Epithelial cell of esophagus (primary cell): ENCODE data around the gene RAB15.

Experiments
- DNase-seq: peaks from one replicate; pipeline ENCODE4 v3.0.0; 2010; ENCODE audit warnings: low read depth
- H3K4me3 ChIP-seq: 2 replicates; pipeline ENCODE4 v1.5.1; 2011; ENCODE audit warnings: mild to moderate bottlenecking, low read length, control low read depth
- TF ChIP-seq, protein P1 (sequence below): IDR thresholded peaks from 2 replicates; pipeline ENCODE4 v1.5.1; 2011; ENCODE audit warnings: low read depth, mild to moderate bottlenecking, low read length, control low read depth, inconsistent platforms; ENCODE audit not compliant: insufficient read depth; ENCODE audit errors: missing control alignments

Gene RAB15

GRCh38 chr14:64952598-64953309 is 19.4 kb downstream of the RAB15 start:
- no peak for DNase-seq
- no peak overlapping the region for H3K4me3 ChIP-seq
- TF ChIP-seq, protein P1, sequence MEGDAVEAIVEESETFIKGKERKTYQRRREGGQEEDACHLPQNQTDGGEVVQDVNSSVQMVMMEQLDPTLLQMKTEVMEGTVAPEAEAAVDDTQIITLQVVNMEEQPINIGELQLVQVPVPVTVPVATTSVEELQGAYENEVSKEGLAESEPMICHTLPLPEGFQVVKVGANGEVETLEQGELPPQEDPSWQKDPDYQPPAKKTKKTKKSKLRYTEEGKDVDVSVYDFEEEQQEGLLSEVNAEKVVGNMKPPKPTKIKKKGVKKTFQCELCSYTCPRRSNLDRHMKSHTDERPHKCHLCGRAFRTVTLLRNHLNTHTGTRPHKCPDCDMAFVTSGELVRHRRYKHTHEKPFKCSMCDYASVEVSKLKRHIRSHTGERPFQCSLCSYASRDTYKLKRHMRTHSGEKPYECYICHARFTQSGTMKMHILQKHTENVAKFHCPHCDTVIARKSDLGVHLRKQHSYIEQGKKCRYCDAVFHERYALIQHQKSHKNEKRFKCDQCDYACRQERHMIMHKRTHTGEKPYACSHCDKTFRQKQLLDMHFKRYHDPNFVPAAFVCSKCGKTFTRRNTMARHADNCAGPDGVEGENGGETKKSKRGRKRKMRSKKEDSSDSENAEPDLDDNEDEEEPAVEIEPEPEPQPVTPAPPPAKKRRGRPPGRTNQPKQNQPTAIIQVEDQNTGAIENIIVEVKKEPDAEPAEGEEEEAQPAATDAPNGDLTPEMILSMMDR = no peak

DNA sequence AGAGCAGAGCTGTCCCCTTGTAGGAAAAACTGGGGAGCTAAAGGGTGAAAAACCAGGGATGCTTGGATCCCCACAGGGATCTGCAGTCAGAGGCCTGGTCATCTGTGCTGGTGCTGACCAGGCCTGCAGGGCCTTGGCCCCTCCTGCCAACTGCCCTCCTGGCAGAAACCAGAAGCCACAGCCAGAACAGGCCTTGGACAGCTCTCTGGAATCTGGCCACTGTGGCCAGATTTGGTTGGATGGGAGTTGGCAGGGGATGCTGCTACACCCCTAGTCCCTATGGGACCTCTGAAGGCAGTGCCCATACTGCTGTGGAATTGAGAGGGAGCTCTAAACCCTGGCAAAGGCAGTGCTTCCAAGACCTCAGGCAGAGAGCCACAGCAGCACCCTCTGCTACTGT is 20.4 kb downstream of the RAB15 start:
- TF ChIP-seq, protein P1 = no peak
- DNase-seq = no peak
- H3K4me3 ChIP-seq = no peak overlapping the region

GRCh38 chr14:64951291-64951690 is 20.8 kb downstream of the RAB15 start:
- TF ChIP-seq, protein P1 = no peak
- no peak for DNase-seq
- H3K4me3 ChIP-seq = no peak overlapping the region

DNA sequence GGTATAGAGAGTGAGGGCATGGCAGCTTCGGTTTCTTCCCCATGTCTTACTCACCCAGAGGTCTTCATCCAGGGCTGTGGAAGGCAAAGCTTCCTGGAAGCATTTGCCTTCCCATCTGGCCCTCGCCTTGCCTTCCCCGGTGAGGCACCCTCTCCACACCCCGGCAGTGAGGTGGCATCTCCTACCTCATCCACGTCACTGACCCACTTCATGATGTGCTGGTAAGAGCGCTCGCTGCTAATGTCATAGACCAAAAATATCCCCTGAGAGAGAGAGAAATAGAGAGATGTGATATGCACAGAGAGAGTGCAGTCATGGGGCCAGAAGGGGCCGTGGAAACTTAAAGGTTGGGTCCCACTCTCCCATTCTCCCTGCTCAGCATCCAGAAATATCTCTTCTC is 21.2 kb downstream of the RAB15 start:
- TF ChIP-seq, protein P1 = no peak
- no peak for DNase-seq

DNA sequence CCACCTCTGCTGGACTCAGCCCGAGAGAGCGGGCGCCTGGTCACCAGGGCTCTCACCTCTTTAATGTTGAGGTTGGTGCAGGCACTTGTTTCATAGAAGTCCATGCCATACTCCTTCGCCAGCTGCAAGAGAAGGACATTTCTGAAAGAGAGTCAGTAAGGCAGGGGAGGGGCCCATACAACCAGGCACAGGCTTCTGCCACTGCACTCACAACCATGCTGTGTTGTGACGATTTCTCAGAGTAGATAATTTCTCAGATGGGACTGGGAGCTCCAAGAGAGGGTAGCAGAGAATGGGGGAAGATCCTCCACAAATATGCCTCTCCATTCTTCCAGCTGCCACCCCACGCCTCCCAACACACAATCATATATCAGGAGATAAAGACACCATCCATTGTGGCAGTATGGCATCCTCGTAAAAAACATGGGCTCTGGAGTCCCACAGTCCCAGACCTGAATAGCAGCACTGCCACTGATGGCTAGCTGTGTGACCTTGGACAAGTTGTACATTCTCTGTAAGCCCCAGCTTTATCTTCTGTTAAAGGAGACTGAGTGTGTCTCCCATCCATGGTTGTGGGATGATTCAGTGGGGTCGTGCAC is 23.4 kb downstream of the RAB15 start:
- DNase-seq = no peak
- H3K4me3 ChIP-seq = no peak overlapping the region
- TF ChIP-seq, protein P1 = no peak

More for the DNA sequence above, 21.2 kb downstream of the RAB15 start:
- no peak overlapping the region for H3K4me3 ChIP-seq

- TF ChIP-seq, protein P1 = no peak
- DNase-seq = no peak
- no peak overlapping the region for H3K4me3 ChIP-seq
Observed at GRCh38 chr14:64947710-64948611, 24.2 kb downstream of the RAB15 start.
